ENCODE data around the gene FOXP4.

FOXP4 gene

GRCh38 chr6:41644297-41644879 is 98.2 kb downstream of the FOXP4 start:
- no peak for DNase-seq (ENCODE audit: low read depth in 2 of 2)

- no peak for DNase-seq (ENCODE audit: low read depth in 2 of 2)
Measured at GRCh38 chr6:41645007-41645618, 98.9 kb downstream of the FOXP4 start.

GRCh38 chr6:41646026-41646795 is 100.0 kb downstream of the FOXP4 start:
- DNase-seq (ENCODE audit: low read depth in 2 of 2): no peak

- no peak for DNase-seq (ENCODE audit: low read depth in 2 of 2)
Measured at GRCh38 chr6:41647061-41647511, 100.9 kb downstream of the FOXP4 start.

GRCh38 chr6:41648070-41648585 is 101.9 kb downstream of the FOXP4 start:
- DNase-seq (ENCODE audit: low read depth in 2 of 2): no peak

- DNase-seq (ENCODE audit: low read depth in 2 of 2): no peak
Measured at GRCh38 chr6:41648921-41649320, 102.7 kb downstream of the FOXP4 start.

GRCh38 chr6:41649596-41649995 is 103.4 kb downstream of the FOXP4 start:
- DNase-seq (ENCODE audit: low read depth in 2 of 2): no peak

- no peak for DNase-seq (ENCODE audit: low read depth in 2 of 2)
Measured at GRCh38 chr6:41650120-41650519, 103.9 kb downstream of the FOXP4 start.

GRCh38 chr6:41651246-41651961 is 105.2 kb downstream of the FOXP4 start:
- no peak for DNase-seq (ENCODE audit: low read depth in 2 of 2)

All from stimulated activated CD4-positive, alpha-beta T cell treated with anti-CD3 and anti-CD28 coated beads, Interleukin-15, amount 100 ng/mL, for 48 hours (primary cell).